ENCODE data around the gene CFAP45.

The CFAP45 gene

GRCh38 chr1:159936273-159936904, 36.4 kb upstream of the CFAP45 start:
- DNase-seq (ENCODE audit: low read depth): peak; percentile 75

DNA sequence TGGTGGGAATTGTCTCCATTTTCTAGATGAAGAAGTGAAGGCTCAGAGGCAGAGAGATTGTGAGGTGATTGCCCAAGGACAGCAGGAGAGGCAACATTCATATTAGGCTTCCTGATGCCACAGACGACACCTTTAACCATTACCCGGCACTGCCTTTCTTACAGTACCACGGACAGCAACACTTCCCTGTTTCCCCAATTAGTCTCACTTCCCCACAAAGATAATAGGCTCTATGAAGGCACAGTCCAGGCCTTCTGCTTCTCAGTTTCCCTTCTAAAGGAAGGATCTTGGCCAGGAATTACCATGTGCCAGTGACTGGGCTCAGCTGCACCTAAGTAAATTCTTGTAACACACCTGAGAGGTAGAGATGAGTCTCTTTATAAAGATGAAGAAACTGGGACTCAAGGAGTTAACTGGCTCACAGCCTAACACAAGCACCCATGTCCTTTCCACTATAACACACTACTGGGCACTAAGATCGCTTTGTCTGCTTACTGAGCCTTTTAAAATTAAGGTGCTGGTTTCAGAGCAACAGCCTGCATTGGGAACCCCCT, 35.8 kb upstream of the CFAP45 start:
- DNase-seq (ENCODE audit: low read depth): no peak

DNA sequence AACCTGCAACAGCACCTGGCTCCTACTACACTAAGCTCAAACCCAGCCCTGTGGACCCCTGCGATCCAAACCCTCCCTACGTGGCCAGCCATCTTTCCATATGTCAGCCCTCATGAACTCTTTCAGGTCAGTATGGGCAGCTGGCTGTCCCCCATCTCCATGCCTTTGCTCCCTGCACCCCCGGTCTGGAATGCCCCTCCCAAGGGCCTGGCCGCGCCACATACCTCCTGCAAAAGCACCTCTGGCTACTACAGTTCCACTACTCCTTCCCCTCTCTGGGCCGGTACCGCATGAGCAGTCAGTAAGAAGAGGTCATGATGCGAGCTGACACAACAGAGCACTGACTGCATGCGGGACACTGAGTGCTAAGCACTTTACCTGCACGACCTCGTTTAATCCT, 35.3 kb upstream of the CFAP45 start:
- DNase-seq (ENCODE audit: low read depth): no peak

DNA sequence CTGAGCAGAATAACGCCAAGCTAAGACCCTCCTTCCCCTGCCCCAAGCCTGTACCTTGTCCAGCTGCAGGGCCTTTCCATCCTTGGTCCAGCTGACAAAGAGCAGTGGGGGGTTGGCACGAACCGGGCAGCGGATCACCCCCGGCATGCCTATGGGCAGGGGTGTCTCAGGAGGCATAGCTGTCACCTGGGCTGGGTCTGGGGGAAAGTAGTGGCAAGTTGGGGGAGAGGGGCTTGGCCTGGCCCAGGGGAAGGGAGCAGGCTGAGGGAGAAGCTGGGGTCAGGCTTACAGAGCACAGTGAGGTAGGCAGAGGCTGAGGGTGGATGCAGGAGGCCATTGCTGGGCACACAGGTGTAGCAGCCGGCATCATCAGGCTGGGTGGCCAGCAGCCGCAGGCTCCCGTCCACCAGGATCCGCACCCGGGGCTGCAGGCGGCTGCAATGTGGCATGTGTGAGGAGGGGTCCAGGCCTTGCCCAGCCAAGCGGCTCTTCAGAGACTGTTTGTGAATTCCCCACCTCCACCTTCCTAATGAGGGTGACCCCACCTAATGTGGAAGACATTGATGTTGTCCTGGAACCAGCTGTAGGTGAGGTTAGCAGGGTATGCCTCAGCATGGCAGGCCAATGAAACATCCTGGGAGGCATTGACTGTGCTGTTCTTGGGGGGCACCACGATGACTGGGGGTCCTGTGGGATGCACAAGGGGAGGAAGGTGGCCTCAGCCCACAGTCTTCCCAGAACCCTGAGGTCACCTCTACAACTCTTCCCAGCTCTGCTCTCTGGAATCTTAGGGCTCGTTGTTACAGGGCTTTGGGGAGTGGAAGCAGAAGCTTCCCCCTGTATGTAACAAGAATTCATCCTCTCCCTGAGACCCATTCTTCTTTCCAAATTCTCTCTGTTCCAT, 34.4 kb upstream of the CFAP45 start:
- DNase-seq (ENCODE audit: low read depth): no peak

- DNase-seq (ENCODE audit: low read depth): no peak
These were observed 33.4 kb upstream of the CFAP45 start for GRCh38 chr1:159933347-159933746.

GRCh38 chr1:159932296-159933285, 32.6 kb upstream of the CFAP45 start:
- no peak for DNase-seq (ENCODE audit: low read depth)

- DNase-seq (ENCODE audit: low read depth): no peak
These were observed 31.8 kb upstream of the CFAP45 start for GRCh38 chr1:159931795-159932173.

DNA sequence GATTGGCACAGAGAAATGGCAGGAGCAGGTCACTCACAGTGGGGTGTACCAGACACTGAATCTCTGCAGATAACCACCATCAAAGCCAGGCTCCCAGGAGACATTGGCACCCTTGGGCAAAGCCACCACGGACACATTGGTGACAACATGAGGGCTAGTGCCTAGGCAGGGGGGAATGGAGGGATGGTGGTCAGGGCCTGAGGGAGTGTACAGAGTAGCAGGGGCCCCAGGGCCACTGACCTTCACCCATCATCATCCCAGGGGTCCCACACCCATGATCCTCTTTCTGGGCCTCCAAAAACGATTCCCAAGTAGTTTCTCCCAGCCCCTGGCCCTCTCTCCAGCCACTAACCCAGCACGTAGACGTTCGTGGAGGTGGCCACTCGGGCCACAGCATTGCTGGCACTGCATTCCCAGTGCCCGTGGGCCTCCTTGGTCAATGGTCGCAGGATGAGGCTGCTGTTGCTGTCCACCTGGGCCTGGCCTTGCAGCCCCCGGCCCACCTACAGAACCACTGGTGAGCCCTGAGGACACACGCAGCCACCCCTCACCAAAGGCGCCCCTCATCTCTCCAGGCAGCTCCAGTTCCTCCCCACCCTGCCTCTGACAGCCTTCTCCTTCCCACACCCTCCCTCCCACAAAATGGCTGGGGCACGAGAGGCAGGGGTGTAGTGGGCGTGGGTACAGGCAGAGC, 31.3 kb upstream of the CFAP45 start:
- no peak for DNase-seq (ENCODE audit: low read depth)

DNA sequence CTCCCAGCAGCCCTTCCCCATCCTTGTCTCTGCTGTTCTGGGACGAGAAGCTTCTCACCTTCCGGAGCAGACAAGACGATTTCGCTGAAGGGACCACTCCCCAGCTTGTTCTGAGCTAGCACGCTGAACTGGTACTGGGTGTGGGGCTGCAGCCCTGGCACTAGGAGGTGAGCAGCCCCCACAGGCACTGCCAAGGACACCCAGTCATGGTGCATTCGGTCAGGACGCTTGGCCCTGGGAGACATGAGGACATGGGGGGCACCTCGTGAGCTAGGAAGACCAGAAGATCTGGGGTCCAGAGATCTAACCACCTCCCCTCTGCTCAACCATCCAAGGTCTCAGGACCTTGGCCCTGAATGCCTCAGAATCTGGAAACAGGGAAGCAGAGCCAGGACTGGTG, 30.7 kb upstream of the CFAP45 start:
- no peak for DNase-seq (ENCODE audit: low read depth)

- DNase-seq (ENCODE audit: low read depth): no peak
These were observed 30.3 kb upstream of the CFAP45 start for GRCh38 chr1:159930216-159930615.

GRCh38 chr1:159929155-159930051, 29.4 kb upstream of the CFAP45 start:
- no peak for DNase-seq (ENCODE audit: low read depth)

DNA sequence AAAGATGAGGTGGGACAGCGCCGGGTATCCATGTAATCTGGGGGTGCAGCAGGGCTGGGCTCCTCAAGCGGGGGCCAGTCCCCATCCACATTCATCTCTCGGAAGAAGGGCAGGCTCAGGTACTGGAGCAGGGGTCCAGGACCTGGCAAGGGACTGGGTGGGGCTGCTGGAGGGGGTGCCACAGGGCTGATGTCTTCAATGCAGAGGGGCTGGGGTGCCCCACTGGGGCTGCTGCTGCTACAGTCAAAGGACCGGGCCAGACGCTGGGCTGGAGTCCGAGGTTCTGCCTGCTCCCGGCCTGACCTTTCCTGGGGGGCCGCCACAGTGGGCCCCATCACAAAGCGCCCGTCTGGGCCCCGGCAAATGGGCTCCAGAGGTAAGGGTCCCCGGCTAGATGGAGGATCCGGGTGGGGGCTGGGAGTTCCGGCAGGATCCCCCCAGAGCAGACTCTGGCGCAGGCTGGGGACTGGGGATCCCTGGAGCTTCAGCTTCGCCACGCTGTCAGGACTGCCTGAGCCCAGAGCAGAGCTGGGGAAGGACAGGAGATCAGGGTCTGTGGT, 28.6 kb upstream of the CFAP45 start:
- no peak for DNase-seq (ENCODE audit: low read depth)

DNA sequence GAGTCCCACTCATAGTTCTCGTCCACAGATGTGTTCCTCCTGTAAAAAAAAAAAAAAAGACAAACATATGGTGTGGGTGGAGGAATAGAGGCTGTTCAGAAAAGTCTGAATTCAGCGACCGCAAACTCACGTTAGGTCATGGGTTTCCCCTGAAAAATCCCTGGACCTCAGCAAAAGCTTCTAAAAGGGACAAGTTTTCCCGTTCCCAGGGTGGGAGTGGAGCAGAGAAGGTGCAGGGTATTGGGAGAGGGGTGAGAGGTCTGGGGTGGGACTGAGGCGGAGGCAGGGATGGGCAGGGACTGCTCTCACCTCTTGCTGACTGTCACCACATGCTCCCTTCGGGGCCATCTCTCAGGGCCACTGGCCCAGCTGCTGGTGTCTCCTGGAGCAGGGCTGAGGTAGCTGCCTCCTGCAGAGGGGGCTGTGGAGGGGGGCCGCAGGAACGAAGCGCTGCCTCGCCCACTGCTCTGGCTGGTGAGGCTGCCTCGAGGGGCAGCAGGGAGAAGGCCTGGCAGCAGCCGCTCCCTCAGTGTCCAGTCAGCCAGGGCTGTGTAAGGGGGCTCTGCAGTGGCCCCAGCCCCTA, 28.0 kb upstream of the CFAP45 start:
- no peak for DNase-seq (ENCODE audit: low read depth)

GRCh38 chr1:159927211-159927848, 27.4 kb upstream of the CFAP45 start:
- no peak for DNase-seq (ENCODE audit: low read depth)

- DNase-seq (ENCODE audit: low read depth): no peak
These were observed 25.7 kb upstream of the CFAP45 start for GRCh38 chr1:159925719-159926078.

GRCh38 chr1:159924791-159925718, 25.1 kb upstream of the CFAP45 start, which contains the start of gene TAGLN2:
Gene TAGLN2, minus strand, starts transcription at chr1:159925507. Its CDS starts 4,998 bp downstream, at chr1:159920509.
- DNase-seq (ENCODE audit: low read depth): peak; percentile 85

GRCh38 chr1:159924025-159924790, 24.2 kb upstream of the CFAP45 start:
- peak; percentile 37 for DNase-seq (ENCODE audit: low read depth)

Measured in activated T-cell treated with anti-CD3 and anti-CD28 coated beads for 24 hours (primary cell).